ENCODE results near the gene NR6A1. TPM values are rescaled to one million over a fixed set of nuclear protein-coding genes. Genes with fewer than 3 reads are reported as not detected.

Gene NR6A1
- total RNA-seq, 2 experiments from 2014 or later: 0.74 to 1.1 TPM

DNA sequence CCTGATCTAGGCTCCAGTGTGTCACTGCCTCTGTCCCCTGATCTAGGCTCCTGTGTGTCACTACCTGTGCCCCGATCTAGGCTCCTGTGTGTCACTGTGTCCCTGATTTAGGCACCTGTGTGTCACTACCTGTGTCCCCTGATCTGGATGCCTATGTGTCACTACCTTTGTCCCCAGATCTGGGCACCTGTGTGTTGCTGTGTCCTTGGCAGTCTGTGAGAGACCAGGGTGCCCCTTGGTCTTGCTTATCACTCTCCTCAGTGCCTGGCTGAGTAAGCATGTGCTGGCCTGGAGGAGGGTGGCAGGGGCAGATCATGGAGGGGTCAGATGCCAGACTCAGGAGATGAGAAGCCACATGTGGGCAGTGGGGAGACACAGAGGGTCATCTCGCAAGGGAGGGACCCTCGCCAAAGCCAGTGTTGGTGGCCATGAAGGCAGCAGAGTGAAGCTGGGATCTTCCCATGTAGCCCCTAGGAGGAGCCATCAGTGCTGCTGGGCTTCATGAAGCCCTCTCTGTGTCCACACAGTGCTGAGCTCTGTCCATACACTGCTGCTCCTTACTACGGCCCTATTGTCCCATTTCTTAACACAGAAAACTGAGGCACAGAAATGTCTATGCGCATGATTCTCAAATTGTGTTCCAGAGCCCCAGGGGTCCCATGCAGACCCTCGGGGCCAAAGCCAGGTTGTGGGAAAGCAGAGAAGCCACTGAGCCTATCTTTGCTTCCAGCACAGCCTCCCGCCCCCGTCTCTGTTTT, 21.3 kb upstream of the NR6A1 start:
- peaks cover 14% of the 10 kb centered on the region for H3K27me3 Mint-ChIP-seq
- POLR2A ChIA-PET: no interaction called here
- CTCF ChIA-PET: interaction anchor here (1.6 to 3.0 kb wide), 2 partner anchors 19 to 61 kb away, joined by 3 to 12 read pairs; partner anchors contain the start of gene WDR38
- TF ChIP-seq, protein P1, sequence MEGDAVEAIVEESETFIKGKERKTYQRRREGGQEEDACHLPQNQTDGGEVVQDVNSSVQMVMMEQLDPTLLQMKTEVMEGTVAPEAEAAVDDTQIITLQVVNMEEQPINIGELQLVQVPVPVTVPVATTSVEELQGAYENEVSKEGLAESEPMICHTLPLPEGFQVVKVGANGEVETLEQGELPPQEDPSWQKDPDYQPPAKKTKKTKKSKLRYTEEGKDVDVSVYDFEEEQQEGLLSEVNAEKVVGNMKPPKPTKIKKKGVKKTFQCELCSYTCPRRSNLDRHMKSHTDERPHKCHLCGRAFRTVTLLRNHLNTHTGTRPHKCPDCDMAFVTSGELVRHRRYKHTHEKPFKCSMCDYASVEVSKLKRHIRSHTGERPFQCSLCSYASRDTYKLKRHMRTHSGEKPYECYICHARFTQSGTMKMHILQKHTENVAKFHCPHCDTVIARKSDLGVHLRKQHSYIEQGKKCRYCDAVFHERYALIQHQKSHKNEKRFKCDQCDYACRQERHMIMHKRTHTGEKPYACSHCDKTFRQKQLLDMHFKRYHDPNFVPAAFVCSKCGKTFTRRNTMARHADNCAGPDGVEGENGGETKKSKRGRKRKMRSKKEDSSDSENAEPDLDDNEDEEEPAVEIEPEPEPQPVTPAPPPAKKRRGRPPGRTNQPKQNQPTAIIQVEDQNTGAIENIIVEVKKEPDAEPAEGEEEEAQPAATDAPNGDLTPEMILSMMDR (IDR thresholded peaks at IDR 0.05): no peak
- ATAC-seq (no peak), DNase-seq (no peak)
- no peak overlapping the region for H3K4me3 Mint-ChIP-seq
- no peaks in the 10 kb centered on the region for H3K36me3 Mint-ChIP-seq (ENCODE audit: low read depth)
- no peaks in the 10 kb centered on the region for H3K4me1 Mint-ChIP-seq (ENCODE audit: low read depth)
- H3K9me3 Mint-ChIP-seq: no peaks in the 10 kb centered on the region
- intact Hi-C loops (cut with micrococcal nuclease): no loop called here
- H3K27ac Mint-ChIP-seq: no peak overlapping the region

DNA sequence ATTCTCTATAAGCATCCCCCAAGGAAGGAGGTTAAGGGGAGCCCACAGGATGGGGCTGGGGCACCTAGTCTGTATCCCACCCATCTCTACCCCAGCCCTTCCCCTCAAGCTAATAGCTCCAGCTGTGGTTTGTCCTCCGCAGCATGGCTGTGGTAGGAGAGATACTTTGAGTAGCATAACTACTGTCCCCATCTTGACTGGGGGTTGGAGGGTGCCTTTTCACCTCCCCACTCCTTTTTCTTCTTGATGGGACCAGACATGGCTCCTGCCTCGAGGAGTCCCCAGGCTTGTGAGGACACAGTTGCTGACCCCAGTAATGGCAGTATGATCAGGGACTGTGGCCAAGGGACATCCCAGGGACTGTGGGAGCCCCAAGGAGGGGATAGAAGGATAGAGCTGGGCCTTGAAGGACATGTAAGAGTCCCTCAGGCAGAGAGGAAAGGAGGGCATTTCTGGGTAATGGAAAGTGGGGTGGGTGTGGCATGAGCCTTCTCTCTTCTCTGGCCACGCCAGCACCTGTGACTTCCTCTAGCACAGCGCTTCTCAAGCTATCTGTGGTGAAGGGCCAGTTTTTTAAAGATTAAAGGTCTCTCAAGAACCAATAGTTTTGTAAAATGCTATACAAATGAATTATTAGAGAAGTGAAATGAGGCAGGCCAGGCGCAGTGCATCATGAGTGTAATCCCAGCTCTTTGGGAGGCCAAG, 19.8 kb upstream of the NR6A1 start:
- ATAC-seq (no peak), DNase-seq (no peak)
- H3K27ac Mint-ChIP-seq: no peak overlapping the region
- ChIA-PET POLR2A (no interaction called here), CTCF (no interaction called here)
- TF ChIP-seq, protein P1 (IDR thresholded peaks at IDR 0.05): no peak
- peaks cover 10% of the 10 kb centered on the region for H3K27me3 Mint-ChIP-seq
- intact Hi-C loops (cut with micrococcal nuclease): no loop called here
- no peaks in the 10 kb centered on the region for H3K36me3 Mint-ChIP-seq (ENCODE audit: low read depth)
- no peak overlapping the region for H3K4me3 Mint-ChIP-seq
- H3K9me3 Mint-ChIP-seq: no peaks in the 10 kb centered on the region
- H3K4me1 Mint-ChIP-seq (ENCODE audit: low read depth): no peaks in the 10 kb centered on the region

DNA sequence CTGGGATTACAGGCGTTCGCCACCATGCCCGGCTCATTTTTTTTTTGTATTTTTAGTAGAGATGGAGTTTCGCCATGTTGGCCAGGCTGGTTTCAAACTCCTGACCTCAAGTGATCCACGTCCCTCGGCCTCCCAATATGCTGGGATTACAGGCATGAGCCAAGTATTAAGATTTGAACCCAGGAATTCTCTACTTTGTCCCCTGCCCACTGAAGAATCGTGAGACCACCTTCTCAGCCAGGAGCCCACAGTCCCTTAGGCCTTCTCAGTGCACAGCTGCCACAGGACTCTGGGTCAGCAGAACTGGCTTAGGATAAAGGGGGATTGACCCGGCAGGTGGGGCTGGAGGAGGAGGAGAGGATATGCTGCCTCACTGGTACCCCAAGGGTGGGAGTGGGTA, 19.2 kb upstream of the NR6A1 start:
- Mint-ChIP-seq H3K27me3 (peaks cover 11% of the 10 kb centered on the region), H3K9me3 (no peaks in the 10 kb centered on the region), H3K4me1 (ENCODE audit: low read depth) (no peaks in the 10 kb centered on the region), H3K4me3 (no peak overlapping the region), H3K27ac (no peak overlapping the region), H3K36me3 (ENCODE audit: low read depth) (no peaks in the 10 kb centered on the region)
- ChIA-PET POLR2A (no interaction called here), CTCF (interaction anchor here (1.7 to 3.9 kb wide), 2 partner anchors 19 to 63 kb away, joined by 5 to 18 read pairs; partner anchors contain the start of genes NR6A1 and WDR38)
- TF ChIP-seq, protein P1 (IDR thresholded peaks at IDR 0.05): no peak
- no peak for ATAC-seq
- no peak for DNase-seq
- intact Hi-C loops (cut with micrococcal nuclease): no loop called here

DNA sequence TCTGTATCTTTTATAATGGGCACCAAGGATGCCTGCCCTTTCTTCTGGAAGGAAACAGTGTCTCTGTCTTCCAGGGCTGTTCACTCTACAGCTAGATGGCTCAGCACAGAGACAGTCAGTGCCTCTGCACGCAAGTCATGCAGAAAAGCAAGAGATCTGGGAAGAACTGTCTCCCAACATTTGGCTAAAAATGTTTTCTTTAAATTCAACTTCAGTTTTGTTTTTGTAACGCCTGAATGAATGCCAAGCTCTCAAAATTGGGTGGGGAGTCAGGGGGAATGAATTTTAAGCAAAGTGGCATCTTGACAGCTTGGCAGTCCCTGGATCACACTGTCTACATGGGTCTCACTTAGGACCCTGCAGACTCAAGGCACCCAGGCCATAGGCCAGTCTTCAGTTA, 18.4 kb upstream of the NR6A1 start:
- H3K4me1 Mint-ChIP-seq (ENCODE audit: low read depth): no peaks in the 10 kb centered on the region
- intact Hi-C loops (cut with micrococcal nuclease): no loop called here
- DNase-seq (no peak), ATAC-seq (no peak)
- POLR2A ChIA-PET: no interaction called here
- H3K36me3 Mint-ChIP-seq (ENCODE audit: low read depth): no peaks in the 10 kb centered on the region
- H3K27me3 Mint-ChIP-seq: peaks cover 11% of the 10 kb centered on the region
- H3K4me3 Mint-ChIP-seq: no peak overlapping the region
- CTCF ChIA-PET: interaction anchor here (0.8 to 3.9 kb wide), 4 partner anchors 15 to 63 kb away, joined by 3 to 18 read pairs (median 4); partner anchors contain the start of genes NR6A1 and WDR38
- no peak overlapping the region for H3K27ac Mint-ChIP-seq
- TF ChIP-seq, protein P1 (IDR thresholded peaks at IDR 0.05): no peak
- H3K9me3 Mint-ChIP-seq: no peaks in the 10 kb centered on the region
